H1 (cell line): ENCODE results near the gene PPM1F.

ENCODE experiments used
- EP300 ChIP-seq, 2 experiments: IDR thresholded peaks; 1 replicate in 1 of 2; 2 replicates in 1 of 2; pipeline ENCODE4 v1.6.1; 2011 to 2012; ENCODE audit warnings: low read depth in 2 of 2, low read length in 2 of 2, mild to moderate bottlenecking in 2 of 2, borderline replicate concordance in 1 of 2, inconsistent platforms in 1 of 2, moderate library complexity in 1 of 2
- EZH2 ChIP-seq: fragments of 200-600 bp; sonication (generic); IDR thresholded peaks from 2 replicates; pipeline ENCODE4 v1.7.1; 2012; ENCODE audit warnings: low read depth, mild to moderate bottlenecking, moderate library complexity, low read length, inconsistent platforms; ENCODE audit not compliant: severe bottlenecking
- FOSL1 ChIP-seq: IDR thresholded peaks from 2 replicates; pipeline ENCODE4 v1.6.1; 2011; ENCODE audit warnings: mild to moderate bottlenecking, low read depth, low read length, moderate library complexity; ENCODE audit not compliant: insufficient read depth
- GABPA ChIP-seq: IDR thresholded peaks from 2 replicates; pipeline ENCODE4 v1.6.1; 2011; ENCODE audit warnings: mild to moderate bottlenecking, low read length, moderate library complexity, borderline replicate concordance; ENCODE audit not compliant: insufficient read depth
- HDAC2 ChIP-seq, 2 experiments: fragments of 300-600 bp in 1 of 2; sonication (generic) in 1 of 2; IDR thresholded peaks; 2 replicates each; pipeline ENCODE4 v1.6.1; 2011 to 2012; ENCODE audit warnings: low read depth in 2 of 2, low read length in 2 of 2, mild to moderate bottlenecking in 2 of 2, moderate library complexity in 2 of 2, borderline replicate concordance in 1 of 2, inconsistent platforms in 1 of 2
- JUN ChIP-seq: IDR thresholded peaks from 2 replicates; pipeline ENCODE4 v1.6.1; 2011; ENCODE audit warnings: low read depth, mild to moderate bottlenecking, improper control_type of control experiment, low read length
- MAFK ChIP-seq: IDR thresholded peaks from 2 replicates; pipeline ENCODE4 v1.6.1; 2012; ENCODE audit warnings: low read depth, mild to moderate bottlenecking, improper control_type of control experiment, low read length
- NANOG ChIP-seq: IDR thresholded peaks from 2 replicates; pipeline ENCODE4 v1.6.1; 2011; ENCODE audit warnings: low read length, low read depth, mild to moderate bottlenecking, inconsistent platforms; ENCODE audit not compliant: insufficient read depth, poor library complexity, severe bottlenecking
- POLR2A ChIP-seq, 2 experiments: IDR thresholded peaks; 1 replicate in 1 of 2; 2 replicates in 1 of 2; pipeline ENCODE4 v1.6.1; 2011; ENCODE audit warnings: low read depth in 2 of 2, low read length in 2 of 2, mild to moderate bottlenecking in 2 of 2; ENCODE audit errors: control extremely low read depth in 1 of 2
- POLR2AphosphoS5 ChIP-seq: IDR thresholded peaks from 2 replicates; pipeline ENCODE4 v1.6.1; 2011; ENCODE audit warnings: low read depth, low read length
- RAD21 ChIP-seq, 2 experiments: IDR thresholded peaks in 1 of 2; conservative IDR thresholded peaks in 1 of 2; 2 replicates each; pipeline ENCODE4 v1.6.1; 2011; ENCODE audit warnings: low read depth in 2 of 2, low read length in 2 of 2, improper control_type of control experiment in 1 of 2, inconsistent platforms in 1 of 2, mild to moderate bottlenecking in 1 of 2, moderate library complexity in 1 of 2
- TAF1 ChIP-seq: IDR thresholded peaks from 2 replicates; pipeline ENCODE4 v1.6.1; 2011; ENCODE audit warnings: mild to moderate bottlenecking, low read depth, low read length
- TEAD4 ChIP-seq: IDR thresholded peaks from 2 replicates; pipeline ENCODE4 v1.6.1; 2012; ENCODE audit warnings: low read depth, low read length, inconsistent platforms, mixed read lengths
- TF ChIP-seq, protein P1 (sequence below), 3 experiments: IDR thresholded peaks; 1 replicate in 2 of 3; 2 replicates in 1 of 3; pipeline versions ENCODE4 v1.5.1 to v1.6.1; 2011; ENCODE audit warnings: low read length in 3 of 3, mild to moderate bottlenecking in 3 of 3, inconsistent platforms in 2 of 3, low read depth in 1 of 3, moderate library complexity in 1 of 3; ENCODE audit not compliant: insufficient read depth in 1 of 3; ENCODE audit errors: control extremely low read depth in 1 of 3

DNA sequence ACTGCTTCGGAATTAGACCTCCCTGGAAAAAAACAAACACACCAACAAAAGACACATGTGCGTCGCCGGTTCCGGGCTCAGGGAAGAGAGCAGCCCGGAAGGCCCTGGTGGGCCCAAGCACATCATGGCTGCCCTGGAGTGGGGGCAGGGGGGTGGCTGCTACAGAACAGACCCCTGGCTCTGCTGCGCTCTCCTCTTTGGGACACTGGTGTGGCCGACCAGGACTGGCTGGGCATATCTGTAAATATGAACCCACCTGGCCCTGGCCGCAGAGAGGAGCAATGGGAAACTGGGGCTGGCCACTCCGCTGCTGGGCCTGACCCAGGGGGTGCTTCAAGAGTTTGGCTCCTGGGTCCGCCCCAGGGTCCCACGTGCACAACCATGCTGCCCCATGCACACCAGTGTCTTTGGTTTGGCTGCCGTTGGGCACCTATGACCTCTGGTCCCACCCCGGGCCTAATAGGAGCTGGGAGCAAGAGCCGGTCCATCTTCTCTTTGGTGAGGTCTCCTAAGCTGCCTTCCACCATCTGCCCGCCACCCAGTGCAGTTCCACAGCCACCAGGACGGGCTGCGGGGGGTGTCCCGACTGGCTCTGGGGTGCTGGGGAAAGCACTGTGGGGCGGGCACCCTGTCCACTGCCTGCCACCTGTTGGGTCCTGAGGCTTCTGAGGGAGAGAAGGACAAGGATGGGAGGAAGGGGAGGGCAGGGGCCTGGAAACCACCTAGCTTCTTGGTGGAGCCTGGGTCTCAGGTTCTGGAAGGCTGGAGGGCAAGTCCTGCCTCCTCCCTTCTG lies 30.1 kb downstream of the PPM1F start:
- TF ChIP-seq HDAC2 (IDR thresholded peaks at IDR 0.05; ENCODE audit: borderline replicate concordance in 1 of 2, low read depth in 2 of 2, low read length in 2 of 2), result no peak
- TF ChIP-seq, protein P1, sequence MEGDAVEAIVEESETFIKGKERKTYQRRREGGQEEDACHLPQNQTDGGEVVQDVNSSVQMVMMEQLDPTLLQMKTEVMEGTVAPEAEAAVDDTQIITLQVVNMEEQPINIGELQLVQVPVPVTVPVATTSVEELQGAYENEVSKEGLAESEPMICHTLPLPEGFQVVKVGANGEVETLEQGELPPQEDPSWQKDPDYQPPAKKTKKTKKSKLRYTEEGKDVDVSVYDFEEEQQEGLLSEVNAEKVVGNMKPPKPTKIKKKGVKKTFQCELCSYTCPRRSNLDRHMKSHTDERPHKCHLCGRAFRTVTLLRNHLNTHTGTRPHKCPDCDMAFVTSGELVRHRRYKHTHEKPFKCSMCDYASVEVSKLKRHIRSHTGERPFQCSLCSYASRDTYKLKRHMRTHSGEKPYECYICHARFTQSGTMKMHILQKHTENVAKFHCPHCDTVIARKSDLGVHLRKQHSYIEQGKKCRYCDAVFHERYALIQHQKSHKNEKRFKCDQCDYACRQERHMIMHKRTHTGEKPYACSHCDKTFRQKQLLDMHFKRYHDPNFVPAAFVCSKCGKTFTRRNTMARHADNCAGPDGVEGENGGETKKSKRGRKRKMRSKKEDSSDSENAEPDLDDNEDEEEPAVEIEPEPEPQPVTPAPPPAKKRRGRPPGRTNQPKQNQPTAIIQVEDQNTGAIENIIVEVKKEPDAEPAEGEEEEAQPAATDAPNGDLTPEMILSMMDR (IDR thresholded peaks at IDR 0.05; ENCODE audit: control extremely low read depth in 1 of 3, insufficient read depth in 1 of 3, low read depth in 1 of 3, low read length in 3 of 3), result no peak
- no peak for TF ChIP-seq EP300 (IDR thresholded peaks at IDR 0.05; ENCODE audit: borderline replicate concordance in 1 of 2, low read depth in 2 of 2, low read length in 2 of 2)
- TF ChIP-seq FOSL1, result no peak
- TF ChIP-seq TAF1, result no peak
- TF ChIP-seq GABPA, result no peak
- TF ChIP-seq POLR2A (IDR thresholded peaks at IDR 0.05; ENCODE audit: control extremely low read depth in 1 of 2, low read depth in 2 of 2, low read length in 2 of 2), result no peak
- no peak for TF ChIP-seq TEAD4
- TF ChIP-seq RAD21 (IDR thresholded peaks at IDR 0.05 in 1 of 2, conservative IDR thresholded peaks at IDR 0.05 in 1 of 2; ENCODE audit: low read depth in 2 of 2, low read length in 2 of 2), result no peak
- TF ChIP-seq MAFK, result no peak
- no peak for TF ChIP-seq JUN
- no peak for TF ChIP-seq NANOG
- TF ChIP-seq POLR2AphosphoS5, result no peak
- TF ChIP-seq EZH2, result no peak
